Gastrocnemius medialis (tissue), 4 donors: ENCODE measurements around the gene CACYBP.
A peak's percentile ranks its signal among the peaks of the same experiment; 100 is the strongest.

Experiments used
- CTCF ChIP-seq, 5 experiments: fragments of 450-650 bp in 3 of 5; fragments of 200-600 bp in 2 of 5; sonication (generic) in 2 of 5; IDR thresholded peaks in 4 of 5; conservative IDR thresholded peaks in 1 of 5; 1 replicate in 4 of 5; 2 replicates in 1 of 5; pipeline ENCODE4 v1.5.1; 2016 to 2019; ENCODE audit warnings: antibody characterized with exemption in 5 of 5, mild to moderate bottlenecking in 3 of 5, moderate library complexity in 3 of 5
- POLR2A ChIP-seq, 2 donors: fragments of 450-650 bp; IDR thresholded peaks; one replicate each; pipeline ENCODE4 v1.6.1; 2017; ENCODE audit warnings: antibody characterized with exemption in 2 of 2, mild to moderate bottlenecking in 2 of 2, moderate library complexity in 2 of 2

GRCh38 chr1:174998569-174999215 lies 1.1 kb upstream of the CACYBP start:
- TF ChIP-seq CTCF (IDR thresholded peaks at IDR 0.05 in 4 of 5, conservative IDR thresholded peaks at IDR 0.05 in 1 of 5) (peak; percentile 59 to 82 (median 75)), POLR2A (IDR thresholded peaks at IDR 0.05) (no peak)
